Measurements from ENCODE around the gene ASGR1.

ASGR1 gene

DNA sequence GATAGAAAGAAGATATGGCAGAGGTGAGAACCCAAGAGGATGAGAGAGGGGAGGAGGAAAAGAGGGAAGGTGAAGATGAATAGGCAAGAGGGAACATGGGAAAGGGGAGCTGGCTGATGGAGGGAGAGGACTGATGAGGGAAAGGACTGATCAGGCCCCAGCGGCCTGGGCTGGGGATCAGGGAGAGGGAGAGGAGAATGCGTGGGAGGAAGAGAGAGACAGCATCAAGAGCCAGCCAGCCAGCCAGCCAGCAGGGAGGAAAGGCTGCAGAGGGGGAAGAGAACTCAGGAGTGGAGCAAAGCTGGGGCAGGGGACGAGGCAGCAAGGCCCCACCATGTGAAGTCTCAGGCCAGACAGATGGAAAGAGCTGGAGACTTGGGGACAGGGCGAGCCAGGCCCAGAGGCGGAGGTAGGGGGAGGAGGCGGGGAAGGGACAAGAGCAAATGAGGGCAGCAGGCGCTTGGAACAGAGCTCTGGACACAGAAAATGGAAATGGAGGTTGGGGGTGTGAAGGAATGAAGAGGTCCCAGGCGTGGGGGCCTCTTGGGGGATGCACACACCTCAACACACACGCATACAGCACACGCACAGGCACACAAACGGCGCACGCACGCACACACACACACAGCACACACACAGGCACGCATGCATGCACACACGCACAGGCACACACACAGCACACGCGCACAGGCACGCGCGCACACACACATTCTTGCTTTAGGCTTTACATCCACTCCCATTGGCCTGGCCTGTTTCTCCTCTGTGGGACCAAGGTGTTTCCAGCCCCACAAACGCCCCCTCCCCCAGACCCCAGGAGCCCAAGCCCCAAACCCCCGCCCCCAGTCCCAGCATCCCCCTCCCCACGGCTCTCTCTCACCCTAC is 28.2 kb upstream of the ASGR1 start (continued):
- TF ChIP-seq ZNF423 (tag by site-specific recombination; IDR thresholded peaks at IDR 0.05): no peak
- peak; percentile 12; the same call in 1 of the 2 replicates for TF ChIP-seq GLIS2 (tag by site-specific recombination; IDR thresholded peaks at IDR 0.05)
- TF ChIP-seq PRDM1 (tag by site-specific recombination; IDR thresholded peaks at IDR 0.05): peak; percentile 93
- TF ChIP-seq, protein P1, sequence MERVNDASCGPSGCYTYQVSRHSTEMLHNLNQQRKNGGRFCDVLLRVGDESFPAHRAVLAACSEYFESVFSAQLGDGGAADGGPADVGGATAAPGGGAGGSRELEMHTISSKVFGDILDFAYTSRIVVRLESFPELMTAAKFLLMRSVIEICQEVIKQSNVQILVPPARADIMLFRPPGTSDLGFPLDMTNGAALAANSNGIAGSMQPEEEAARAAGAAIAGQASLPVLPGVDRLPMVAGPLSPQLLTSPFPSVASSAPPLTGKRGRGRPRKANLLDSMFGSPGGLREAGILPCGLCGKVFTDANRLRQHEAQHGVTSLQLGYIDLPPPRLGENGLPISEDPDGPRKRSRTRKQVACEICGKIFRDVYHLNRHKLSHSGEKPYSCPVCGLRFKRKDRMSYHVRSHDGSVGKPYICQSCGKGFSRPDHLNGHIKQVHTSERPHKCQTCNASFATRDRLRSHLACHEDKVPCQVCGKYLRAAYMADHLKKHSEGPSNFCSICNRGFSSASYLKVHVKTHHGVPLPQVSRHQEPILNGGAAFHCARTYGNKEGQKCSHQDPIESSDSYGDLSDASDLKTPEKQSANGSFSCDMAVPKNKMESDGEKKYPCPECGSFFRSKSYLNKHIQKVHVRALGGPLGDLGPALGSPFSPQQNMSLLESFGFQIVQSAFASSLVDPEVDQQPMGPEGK (tag by site-specific recombination; IDR thresholded peaks at IDR 0.05): 0 out of 2 replicates have a peak, but pooled peaks have one; percentile 9
- TF ChIP-seq ZNF623 (tag by site-specific recombination; IDR thresholded peaks at IDR 0.05): no peak
- peak; percentile 78 for TF ChIP-seq ZFHX2 (tag by site-specific recombination; conservative IDR thresholded peaks at IDR 0.05)
- no peak for TF ChIP-seq ZNF624 (tag by site-specific recombination; IDR thresholded peaks at IDR 0.05)
- TF ChIP-seq ZNF391 (tag by site-specific recombination; IDR thresholded peaks at IDR 0.05; ENCODE audit: borderline replicate concordance, low read depth): no peak
- TF ChIP-seq, protein P2, sequence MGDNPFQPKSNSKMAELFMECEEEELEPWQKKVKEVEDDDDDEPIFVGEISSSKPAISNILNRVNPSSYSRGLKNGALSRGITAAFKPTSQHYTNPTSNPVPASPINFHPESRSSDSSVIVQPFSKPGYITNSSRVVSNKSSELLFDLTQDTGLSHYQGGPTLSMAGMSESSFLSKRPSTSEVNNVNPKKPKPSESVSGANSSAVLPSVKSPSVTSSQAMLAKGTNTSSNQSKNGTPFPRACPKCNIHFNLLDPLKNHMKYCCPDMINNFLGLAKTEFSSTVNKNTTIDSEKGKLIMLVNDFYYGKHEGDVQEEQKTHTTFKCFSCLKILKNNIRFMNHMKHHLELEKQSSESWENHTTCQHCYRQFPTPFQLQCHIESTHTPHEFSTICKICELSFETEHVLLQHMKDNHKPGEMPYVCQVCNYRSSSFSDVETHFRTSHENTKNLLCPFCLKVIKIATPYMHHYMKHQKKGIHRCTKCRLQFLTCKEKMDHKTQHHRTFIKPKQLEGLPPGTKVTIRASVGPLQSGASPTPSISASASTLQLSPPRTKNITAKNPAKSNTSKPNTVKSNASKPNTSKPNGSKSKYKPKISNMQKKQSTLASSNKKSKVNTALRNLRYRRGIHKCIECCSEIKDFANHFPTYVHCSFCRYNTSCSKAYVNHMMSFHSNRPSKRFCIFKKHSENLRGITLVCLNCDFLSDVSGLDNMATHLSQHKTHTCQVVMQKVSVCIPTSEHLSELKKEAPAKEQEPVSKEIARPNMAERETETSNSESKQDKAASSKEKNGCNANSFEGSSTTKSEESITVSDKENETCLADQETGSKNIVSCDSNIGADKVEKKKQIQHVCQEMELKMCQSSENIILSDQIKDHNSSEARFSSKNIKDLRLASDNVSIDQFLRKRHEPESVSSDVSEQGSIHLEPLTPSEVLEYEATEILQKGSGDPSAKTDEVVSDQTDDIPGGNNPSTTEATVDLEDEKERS (tag by site-specific recombination; IDR thresholded peaks at IDR 0.05): no peak
- TF ChIP-seq, protein P3, sequence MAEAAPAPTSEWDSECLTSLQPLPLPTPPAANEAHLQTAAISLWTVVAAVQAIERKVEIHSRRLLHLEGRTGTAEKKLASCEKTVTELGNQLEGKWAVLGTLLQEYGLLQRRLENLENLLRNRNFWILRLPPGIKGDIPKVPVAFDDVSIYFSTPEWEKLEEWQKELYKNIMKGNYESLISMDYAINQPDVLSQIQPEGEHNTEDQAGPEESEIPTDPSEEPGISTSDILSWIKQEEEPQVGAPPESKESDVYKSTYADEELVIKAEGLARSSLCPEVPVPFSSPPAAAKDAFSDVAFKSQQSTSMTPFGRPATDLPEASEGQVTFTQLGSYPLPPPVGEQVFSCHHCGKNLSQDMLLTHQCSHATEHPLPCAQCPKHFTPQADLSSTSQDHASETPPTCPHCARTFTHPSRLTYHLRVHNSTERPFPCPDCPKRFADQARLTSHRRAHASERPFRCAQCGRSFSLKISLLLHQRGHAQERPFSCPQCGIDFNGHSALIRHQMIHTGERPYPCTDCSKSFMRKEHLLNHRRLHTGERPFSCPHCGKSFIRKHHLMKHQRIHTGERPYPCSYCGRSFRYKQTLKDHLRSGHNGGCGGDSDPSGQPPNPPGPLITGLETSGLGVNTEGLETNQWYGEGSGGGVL (tag by site-specific recombination; IDR thresholded peaks at IDR 0.05): peak; percentile 65
- 0 out of 2 replicates have a peak, but pooled peaks have one; percentile 8 for TF ChIP-seq ZNF223 (tag by site-specific recombination; IDR thresholded peaks at IDR 0.05)
- no peak for TF ChIP-seq ZNF354C (tag by site-specific recombination; IDR thresholded peaks at IDR 0.05; ENCODE audit: borderline replicate concordance, low read depth)
- TF ChIP-seq ZFP3 (tag by site-specific recombination; IDR thresholded peaks at IDR 0.05; ENCODE audit: low read depth): no peak
- TF ChIP-seq ZNF518A (tag by site-specific recombination; conservative IDR thresholded peaks at IDR 0.05; ENCODE audit: low read depth): no peak

Measured in HEK293 (cell line).